Lung (tissue), 12 donors: ENCODE measurements around the gene TDRD12. TPM values are rescaled to one million over a fixed set of nuclear protein-coding genes. Genes with fewer than 3 reads are reported as not detected.

Experiments used
- ATAC-seq: fragments of 200-7000 bp; cut with Tn5 transposase; one replicate; pipeline ENCODE4 v1.9.1; 2020; ENCODE audit warnings: moderate number of reproducible peaks; ENCODE audit not compliant: insufficient read depth, low FRiP score
- DNase-seq, 3 donors: peaks; one replicate each; pipeline ENCODE4 v3.0.0-alpha.2; 2013 to 2017
- H3K27ac ChIP-seq, 2 donors: one replicate each; pipeline ENCODE4 v1.5.1; 2013; ENCODE audit warnings: mild to moderate bottlenecking in 2 of 2, moderate library complexity in 2 of 2, control low read depth in 1 of 2, inconsistent platforms in 1 of 2, low read depth in 1 of 2, low read length in 1 of 2
- H3K27me3 ChIP-seq, 3 donors: one replicate each; pipeline ENCODE4 v1.5.1; 2013; ENCODE audit warnings: low read length in 2 of 3; ENCODE audit not compliant: control insufficient read depth in 3 of 3, insufficient read depth in 3 of 3
- H3K36me3 ChIP-seq, 4 donors: one replicate each; pipeline ENCODE4 v1.5.1; 2013; ENCODE audit warnings: low read length in 4 of 4, mild to moderate bottlenecking in 1 of 4, moderate library complexity in 1 of 4; ENCODE audit not compliant: control insufficient read depth in 4 of 4, insufficient read depth in 4 of 4
- H3K4me1 ChIP-seq, 5 donors: one replicate each; pipeline ENCODE4 v1.5.1; 2013; ENCODE audit warnings: low read length in 5 of 5, mild to moderate bottlenecking in 2 of 5, moderate library complexity in 1 of 5; ENCODE audit not compliant: control insufficient read depth in 5 of 5, insufficient read depth in 5 of 5
- H3K4me3 ChIP-seq: one replicate; pipeline ENCODE4 v1.5.1; 2013; ENCODE audit warnings: mild to moderate bottlenecking, control low read depth, moderate library complexity
- H3K9ac ChIP-seq, 2 donors: one replicate each; pipeline ENCODE4 v1.5.1; 2013; ENCODE audit warnings: low read length in 2 of 2, control low read depth in 1 of 2; ENCODE audit not compliant: insufficient read depth in 1 of 2
- H3K9me3 ChIP-seq, 4 donors: one replicate each; pipeline ENCODE4 v1.5.1; 2013; ENCODE audit warnings: low read length in 3 of 4, mild to moderate bottlenecking in 1 of 4, moderate library complexity in 1 of 4; ENCODE audit not compliant: control insufficient read depth in 4 of 4, insufficient read depth in 3 of 4
- WGBS, 2 donors: extraction: QIAGEN DNeasy Blood & Tissue Kit; methylation state at CpG; one replicate each; pipeline ENCODE4 v1.1.7; 2013; 5-methylcytosine and 5-hydroxymethylcytosine counted together
- polyA plus RNA-seq, 2 donors: library from polyadenylated mRNA; stranded (reverse); fragments of 200-250 nt; gene quantifications; one replicate each; pipeline ENCODE4 v1.2.1, GENCODE V29; 2013
- total RNA-seq, 2 donors: library from RNA; depleted of rRNA in 1 of 2; stranded (reverse); fragments of >200 nt in 1 of 2; gene quantifications; one replicate each; pipeline ENCODE4 v1.2.1, GENCODE V29; 2014 to 2021
- TF ChIP-seq, protein P1 (sequence below): IDR thresholded peaks from 2 replicates; pipeline ENCODE4 v1.5.1; 2012; ENCODE audit warnings: mild to moderate bottlenecking; ENCODE audit errors: control extremely low read depth, extremely low read depth
- donor health status: control.
- donor health status: control.
- donor health status: Bipolar disorder and iron deficiency.
- donor health status: healthy.
- donor health status: DM: yes; HTN: yes; CAD: no.

Gene TDRD12
- total and polyA plus RNA-seq, 4 donors: 0.08 to 0.14 (median 0.10) TPM

DNA sequence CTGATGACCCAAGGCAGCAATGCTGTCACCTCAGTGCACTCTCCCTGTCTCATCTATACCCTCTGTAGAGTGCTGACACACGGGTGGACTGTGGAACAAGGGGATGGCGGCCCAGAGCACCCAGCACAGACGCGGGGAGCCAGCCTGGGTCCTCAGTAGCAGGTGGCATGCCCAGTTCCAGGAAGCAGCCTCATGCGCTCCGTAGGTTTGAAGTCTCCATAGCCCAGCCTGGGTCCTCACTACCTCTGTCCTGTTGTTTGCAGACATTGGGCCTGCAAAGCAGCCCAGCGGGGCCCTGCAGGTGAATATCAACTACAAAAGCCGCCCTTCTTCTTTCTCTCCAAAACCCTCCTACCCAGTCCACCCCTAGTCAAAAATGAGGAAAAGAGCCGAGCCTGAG lies 155.0 kb downstream of the TDRD12 start:
- ATAC-seq (no peak), DNase-seq (no peak)
- 86 to 90% methylated on average over 9 of the region's 9 CpGs for WGBS, 2 donors
- H3K4me1 ChIP-seq: no peaks in the 10 kb centered on the region
- TF ChIP-seq, protein P1, sequence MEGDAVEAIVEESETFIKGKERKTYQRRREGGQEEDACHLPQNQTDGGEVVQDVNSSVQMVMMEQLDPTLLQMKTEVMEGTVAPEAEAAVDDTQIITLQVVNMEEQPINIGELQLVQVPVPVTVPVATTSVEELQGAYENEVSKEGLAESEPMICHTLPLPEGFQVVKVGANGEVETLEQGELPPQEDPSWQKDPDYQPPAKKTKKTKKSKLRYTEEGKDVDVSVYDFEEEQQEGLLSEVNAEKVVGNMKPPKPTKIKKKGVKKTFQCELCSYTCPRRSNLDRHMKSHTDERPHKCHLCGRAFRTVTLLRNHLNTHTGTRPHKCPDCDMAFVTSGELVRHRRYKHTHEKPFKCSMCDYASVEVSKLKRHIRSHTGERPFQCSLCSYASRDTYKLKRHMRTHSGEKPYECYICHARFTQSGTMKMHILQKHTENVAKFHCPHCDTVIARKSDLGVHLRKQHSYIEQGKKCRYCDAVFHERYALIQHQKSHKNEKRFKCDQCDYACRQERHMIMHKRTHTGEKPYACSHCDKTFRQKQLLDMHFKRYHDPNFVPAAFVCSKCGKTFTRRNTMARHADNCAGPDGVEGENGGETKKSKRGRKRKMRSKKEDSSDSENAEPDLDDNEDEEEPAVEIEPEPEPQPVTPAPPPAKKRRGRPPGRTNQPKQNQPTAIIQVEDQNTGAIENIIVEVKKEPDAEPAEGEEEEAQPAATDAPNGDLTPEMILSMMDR: no peak
- H3K4me3 ChIP-seq: no peak overlapping the region
- H3K9me3 ChIP-seq: no peaks in the 10 kb centered on the region
- peaks cover 0 to 8% (median 3%) of the 10 kb centered on the region in 4 donors for H3K36me3 ChIP-seq
- no peak overlapping the region for H3K27ac ChIP-seq
- H3K27me3 ChIP-seq: no peaks in the 10 kb centered on the region
- H3K9ac ChIP-seq: no peak overlapping the region

DNA sequence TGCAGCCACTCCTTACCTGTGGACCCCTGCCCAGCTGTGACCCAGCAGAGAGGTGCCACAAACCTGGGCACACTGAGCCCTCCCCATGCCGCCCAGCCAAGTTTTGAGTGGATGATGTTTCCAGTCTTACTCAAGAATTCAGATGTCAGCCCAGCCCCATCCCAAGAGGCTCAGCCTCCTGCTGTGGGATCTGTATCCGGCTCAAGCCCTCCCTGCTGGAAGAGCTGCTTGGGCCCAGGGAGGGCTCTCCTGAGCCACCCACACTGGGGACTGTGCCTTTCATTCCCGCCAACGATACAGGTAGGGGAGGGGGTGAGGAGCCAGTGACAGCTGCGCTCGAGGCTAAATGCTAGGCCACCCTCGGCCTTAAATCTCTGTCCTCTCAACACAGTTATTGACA lies 155.9 kb downstream of the TDRD12 start:
- ATAC-seq: no peak
- TF ChIP-seq, protein P1: no peak
- no peaks in the 10 kb centered on the region for H3K4me1 ChIP-seq
- no peak overlapping the region for H3K4me3 ChIP-seq
- H3K9me3 ChIP-seq: no peaks in the 10 kb centered on the region
- H3K27ac ChIP-seq: no peak overlapping the region
- 78 to 85% methylated on average over 7 of the region's 7 CpGs for WGBS, 2 donors
- H3K9ac ChIP-seq: no peak overlapping the region
- H3K27me3 ChIP-seq: no peaks in the 10 kb centered on the region
- H3K36me3 ChIP-seq: peaks cover 0 to 13% (median 3%) of the 10 kb centered on the region in 4 donors
- DNase-seq: no peak

GRCh38 chr19:32876236-32876918 lies 156.8 kb downstream of the TDRD12 start:
- ATAC-seq: no peak
- Histone ChIP-seq H3K36me3 (peaks cover 0 to 13% (median 3%) of the 10 kb centered on the region in 4 donors), H3K4me3 (no peak overlapping the region), H3K9me3 (no peaks in the 10 kb centered on the region), H3K27ac (no peak overlapping the region), H3K4me1 (no peaks in the 10 kb centered on the region), H3K27me3 (no peaks in the 10 kb centered on the region), H3K9ac (no peak overlapping the region)
- TF ChIP-seq, protein P1: no peak
- DNase-seq: no peak
- 86 to 87% methylated on average over 9 of the region's 9 CpGs for WGBS, 2 donors

DNA sequence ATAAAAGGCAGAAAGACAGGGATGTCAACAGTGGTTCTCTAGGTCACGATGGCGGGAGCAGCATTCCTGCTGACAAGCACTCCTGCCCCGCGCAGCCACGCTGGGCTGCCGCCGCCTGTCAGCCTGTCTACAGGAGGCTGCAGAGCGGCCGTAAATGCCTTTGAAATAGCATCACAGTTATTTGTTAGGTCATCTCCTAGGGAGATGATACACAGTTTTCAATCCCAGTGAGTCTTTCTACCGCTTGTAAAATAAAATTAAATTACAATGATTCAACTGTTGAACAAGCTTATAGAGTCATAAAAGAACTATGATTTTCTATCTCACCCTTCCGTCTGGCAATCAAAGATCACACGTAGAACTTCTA lies 157.3 kb downstream of the TDRD12 start:
- DNase-seq (no peak), ATAC-seq (no peak)
- Histone ChIP-seq H3K4me1 (no peaks in the 10 kb centered on the region), H3K9me3 (no peaks in the 10 kb centered on the region), H3K27ac (no peak overlapping the region), H3K4me3 (no peak overlapping the region), H3K36me3 (peaks cover 0 to 16% (median 3%) of the 10 kb centered on the region in 4 donors), H3K27me3 (no peaks in the 10 kb centered on the region), H3K9ac (no peak overlapping the region)
- WGBS, 2 donors: 78 to 83% methylated on average over 12 of the region's 12 CpGs
- TF ChIP-seq, protein P1: no peak
